Measurements from ENCODE around the gene RFX8. TPM values are rescaled to one million over a fixed set of nuclear protein-coding genes. Genes with fewer than 3 reads are reported as not detected.
"Not testable (repeated sequence)": the region's sequence is repeated elsewhere in the genome, so short reads cannot be mapped to it uniquely, and the experiment has no call there.

The RFX8 gene
- total RNA-seq (2014; rRNA removed; shearing (Covaris generic)), result not detected in 2 replicates

DNA sequence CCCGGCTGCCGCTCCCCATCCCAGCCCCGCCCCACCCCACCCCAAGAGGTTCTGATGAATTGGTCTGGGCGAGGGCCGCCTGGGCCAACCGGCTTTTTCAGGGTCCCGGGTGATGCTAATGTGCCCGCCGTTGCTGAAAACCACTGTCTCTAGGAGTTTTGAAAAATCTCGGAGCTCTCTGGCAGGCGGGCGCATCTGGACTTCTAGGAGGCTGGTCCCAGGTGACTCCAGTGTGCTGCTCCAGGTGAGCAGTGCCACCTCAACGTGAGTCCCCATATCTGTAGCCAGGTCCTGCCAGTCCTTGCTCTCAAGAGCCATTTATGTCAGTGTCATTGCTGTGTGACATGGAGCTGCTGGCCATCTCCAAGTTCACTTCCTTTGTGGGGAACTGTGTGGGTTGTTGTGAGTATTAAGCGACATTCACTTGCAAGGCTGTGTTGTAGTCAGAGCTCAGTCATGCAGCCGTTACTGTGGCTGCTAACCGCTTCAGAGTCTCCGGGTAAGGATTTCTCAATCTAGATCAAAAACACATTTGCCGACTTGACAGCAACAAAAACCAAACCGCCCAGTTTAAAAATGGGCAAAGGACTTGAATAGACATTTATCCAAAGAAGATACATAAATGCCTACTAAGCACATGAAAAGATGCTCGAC is at the start of gene RFX8:
Gene RFX8 (minus strand): TSS at position 382 of the 654 bp plus-strand sequence. CDS start 8,264 bp downstream, outside the sequence.
- DNase-seq (ENCODE audit: low spot score), result no peak
- in situ Hi-C loops (cut with HindIII; ENCODE audit: low sequenced_read_pairs), result no loop called here

DNA sequence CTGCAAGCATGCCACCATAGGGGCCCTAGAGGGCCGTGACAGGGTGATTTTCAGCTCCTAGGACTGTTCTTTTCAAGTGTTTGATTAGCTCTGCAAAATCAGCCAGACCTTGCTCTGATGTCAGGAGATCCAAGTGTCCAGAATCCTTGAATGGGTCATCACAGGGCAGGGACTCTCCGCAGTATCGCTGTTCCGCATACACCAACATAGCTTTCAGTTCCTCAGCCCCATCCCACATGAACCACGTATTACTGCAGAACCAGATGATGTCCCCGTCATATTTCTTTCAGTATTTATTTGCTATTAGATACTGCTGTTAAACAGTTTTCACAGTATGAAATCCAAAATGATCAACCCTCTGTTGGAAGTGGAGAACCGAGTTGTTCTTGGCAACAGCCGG is 46.6 kb upstream of the RFX8 start:
- in situ Hi-C loops (cut with HindIII; ENCODE audit: low sequenced_read_pairs), result no loop called here
- no peak for DNase-seq (ENCODE audit: low spot score)

DNA sequence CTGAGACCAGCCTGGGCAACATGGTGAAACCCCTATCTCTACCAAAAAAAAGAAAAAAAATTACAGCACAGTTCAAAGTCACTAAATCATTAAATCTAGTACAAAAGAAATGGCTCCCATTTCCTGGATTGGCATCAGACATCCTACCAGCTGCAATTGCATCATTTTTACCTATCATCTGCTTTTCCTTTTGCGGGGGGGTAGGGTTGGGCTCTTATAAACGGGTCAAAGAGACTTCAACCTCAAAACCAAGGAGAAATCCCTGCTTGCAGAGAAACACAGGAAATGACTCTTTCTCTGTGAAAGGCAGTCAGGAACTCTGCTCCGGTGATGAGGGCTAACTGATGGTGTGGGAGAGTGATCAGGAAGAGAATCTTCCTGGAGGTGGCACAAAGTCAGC is 45.3 kb upstream of the RFX8 start:
- in situ Hi-C loops (cut with HindIII; ENCODE audit: low sequenced_read_pairs), result no loop called here
- DNase-seq (ENCODE audit: low spot score), result no peak

DNA sequence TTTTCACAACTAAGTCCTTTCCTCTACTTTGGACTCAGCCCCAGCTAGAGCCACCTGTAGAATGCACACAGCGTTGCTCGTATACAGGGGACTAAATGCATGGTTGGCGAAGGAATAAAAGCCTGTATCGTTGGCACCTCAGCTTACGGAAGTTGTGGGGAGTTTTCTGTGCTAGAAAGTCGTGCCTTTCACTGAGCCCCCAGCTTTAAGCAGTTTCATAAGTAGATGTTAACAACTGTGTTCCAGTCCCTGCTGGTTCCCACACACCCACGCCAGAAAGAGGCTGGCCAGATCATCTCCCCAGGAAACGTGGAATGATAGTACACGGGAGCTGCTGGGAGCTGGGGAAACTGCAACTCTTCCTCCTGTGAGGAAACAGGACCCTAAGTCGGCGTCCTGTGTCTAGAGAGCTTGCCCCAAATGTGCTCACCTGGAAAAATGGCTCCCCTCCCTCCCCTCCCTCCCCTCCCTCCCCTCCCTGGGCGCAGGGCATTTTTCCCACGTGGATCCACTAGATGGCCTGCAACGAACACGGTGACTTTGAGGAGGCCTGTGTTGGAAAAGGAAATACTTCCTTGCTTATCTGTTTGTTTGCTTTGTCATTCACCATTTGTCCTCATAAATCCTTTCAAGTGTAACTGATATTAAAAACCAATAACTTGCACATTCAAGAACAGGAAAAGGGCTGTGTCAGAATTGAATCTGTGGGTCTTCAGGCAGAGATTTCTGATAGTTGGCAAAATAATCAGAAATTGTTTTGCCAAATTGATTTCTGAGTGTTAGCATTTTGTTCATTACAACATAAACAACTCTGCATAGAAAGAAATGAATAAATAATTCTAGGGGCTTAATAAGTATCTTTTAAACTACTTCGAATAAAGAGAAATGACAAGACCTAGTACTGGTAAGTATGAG is 43.9 kb upstream of the RFX8 start:
- in situ Hi-C loops (cut with HindIII; ENCODE audit: low sequenced_read_pairs), result no loop called here

DNA sequence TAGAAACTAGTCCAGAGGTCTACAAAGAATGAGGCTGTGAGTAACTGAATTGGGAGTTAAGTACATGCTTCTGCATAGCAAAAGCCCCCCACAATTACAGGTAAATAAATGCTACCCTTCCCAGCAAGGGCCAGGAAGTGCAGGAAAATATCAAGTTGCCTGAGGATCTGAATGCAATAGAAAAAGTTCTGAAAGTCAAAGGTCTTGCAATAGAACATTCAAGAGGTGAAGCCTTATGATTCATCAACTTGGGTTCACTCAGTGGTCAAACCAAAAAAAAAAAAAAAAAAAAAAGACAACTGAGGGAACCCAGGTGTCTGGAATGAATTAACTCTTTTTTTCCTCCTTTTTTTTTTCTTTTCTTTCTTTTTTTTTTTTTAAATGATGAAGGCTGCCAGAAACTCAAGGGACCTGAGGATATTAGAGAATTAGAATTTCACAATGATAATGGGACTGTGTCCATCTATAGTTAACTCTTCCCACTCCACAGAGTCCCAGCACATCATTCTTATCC is 42.9 kb upstream of the RFX8 start:
- DNase-seq (ENCODE audit: low spot score), result no peak

More for the DNA sequence above, 43.9 kb upstream of the RFX8 start:
- DNase-seq (ENCODE audit: low spot score), result peak; percentile 71

DNA sequence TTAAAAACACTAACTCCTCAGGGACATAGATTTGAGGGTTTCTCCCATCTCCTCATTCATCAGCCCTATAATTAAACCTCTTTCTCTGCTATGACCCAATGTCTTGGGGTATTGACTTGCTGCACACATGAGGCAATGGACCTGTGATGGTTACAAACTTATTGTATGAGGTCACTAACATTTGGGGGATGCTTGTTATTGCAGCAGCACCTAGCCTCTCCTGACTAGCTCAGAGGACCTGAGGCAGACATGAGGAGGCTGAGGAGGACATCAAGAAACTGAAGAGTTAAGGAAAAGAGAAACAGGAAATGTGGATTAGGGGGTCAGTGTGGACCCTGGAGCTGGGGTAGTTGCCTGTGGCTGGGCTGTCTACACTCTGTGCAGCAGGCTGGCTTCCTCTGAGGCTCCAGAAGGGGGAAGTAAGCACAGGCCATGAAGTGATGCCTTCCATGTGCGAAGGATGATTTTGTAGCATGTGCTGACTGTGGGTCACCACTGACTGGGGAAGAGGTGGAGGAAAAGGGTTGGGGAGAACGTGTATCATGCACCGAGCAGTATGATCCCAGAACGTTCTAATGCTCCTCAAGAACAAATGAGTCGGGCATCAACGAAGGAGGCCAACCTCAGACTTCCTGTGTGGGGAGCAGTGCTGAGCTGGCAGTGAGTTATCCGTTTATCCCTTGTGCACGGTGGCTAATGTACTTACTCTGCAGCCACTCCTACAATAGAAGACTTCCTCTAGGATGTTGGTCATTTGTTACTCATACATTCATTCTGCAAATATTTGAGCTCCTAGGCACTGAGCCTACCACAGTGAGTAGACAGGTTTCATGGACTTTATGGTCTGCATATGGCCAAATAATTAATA is 42.1 kb upstream of the RFX8 start:
- in situ Hi-C loops (cut with HindIII; ENCODE audit: low sequenced_read_pairs), result no loop called here
- DNase-seq (ENCODE audit: low spot score), result no peak

More for the DNA sequence above, 42.9 kb upstream of the RFX8 start:
- in situ Hi-C loops (cut with HindIII; ENCODE audit: low sequenced_read_pairs), result no loop called here

DNA sequence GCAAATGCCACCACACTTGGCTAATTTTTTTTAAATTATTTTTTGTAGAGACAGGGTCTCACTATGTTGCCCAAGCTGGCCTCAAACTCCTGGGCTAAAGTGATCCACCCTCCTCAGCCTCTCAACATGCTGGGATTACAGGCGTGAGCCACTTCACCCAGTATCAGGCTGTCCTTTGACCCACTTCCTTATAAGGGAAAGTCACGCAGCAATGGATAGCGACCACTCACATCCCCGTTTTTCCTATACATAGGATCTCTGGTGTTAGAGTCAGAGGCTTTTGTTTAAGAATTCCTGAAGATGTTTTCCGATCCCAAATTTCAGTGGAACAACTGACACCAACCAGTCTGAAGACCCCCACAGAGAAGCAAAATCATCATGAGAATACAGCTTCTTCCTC is 41.4 kb upstream of the RFX8 start:
- no peak for DNase-seq (ENCODE audit: low spot score)
- in situ Hi-C loops (cut with HindIII; ENCODE audit: low sequenced_read_pairs), result no loop called here

DNA sequence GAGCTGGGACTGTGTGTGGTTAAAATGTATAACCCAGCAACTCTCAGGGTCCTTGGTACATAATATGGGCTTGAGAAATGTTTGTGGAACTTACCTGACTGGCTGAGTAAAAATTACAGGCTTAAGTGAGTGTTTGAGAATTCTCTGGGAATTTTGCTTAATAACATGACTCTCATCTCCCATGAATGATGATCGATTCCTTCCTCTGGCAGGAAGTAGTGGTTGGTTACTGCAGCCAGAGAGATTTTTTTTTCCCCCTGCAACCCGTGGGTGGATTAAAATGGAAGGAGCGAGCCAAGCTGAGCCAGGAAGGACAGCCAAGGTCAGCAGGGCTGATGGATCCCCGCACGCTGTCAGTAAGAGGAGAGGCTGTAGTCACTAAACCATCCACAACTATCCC is 40.6 kb upstream of the RFX8 start:
- in situ Hi-C loops (cut with HindIII; ENCODE audit: low sequenced_read_pairs), result no loop called here
- DNase-seq (ENCODE audit: low spot score), result no peak

DNA sequence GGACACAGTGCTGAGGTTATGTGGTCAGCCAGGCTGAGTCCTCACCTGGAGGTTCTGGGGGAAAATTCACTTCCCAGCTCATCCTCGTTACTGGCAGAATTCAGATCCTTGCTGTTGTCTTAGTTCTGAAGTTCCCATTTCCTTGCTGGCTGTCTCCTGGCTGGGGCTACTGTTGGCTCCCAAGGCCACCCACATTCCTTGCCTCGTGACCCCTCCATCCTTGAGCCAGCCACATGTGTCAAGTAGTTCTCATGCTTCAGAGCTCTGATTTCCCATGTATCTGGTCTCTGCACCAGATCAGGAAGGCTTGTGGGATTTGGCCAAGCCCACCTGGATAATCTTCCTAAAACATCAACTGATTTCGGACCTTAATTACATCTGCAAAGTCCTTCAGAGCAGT is 38.1 kb upstream of the RFX8 start:
- in situ Hi-C loops (cut with HindIII; ENCODE audit: low sequenced_read_pairs), result no loop called here
- DNase-seq (ENCODE audit: low spot score), result no peak

DNA sequence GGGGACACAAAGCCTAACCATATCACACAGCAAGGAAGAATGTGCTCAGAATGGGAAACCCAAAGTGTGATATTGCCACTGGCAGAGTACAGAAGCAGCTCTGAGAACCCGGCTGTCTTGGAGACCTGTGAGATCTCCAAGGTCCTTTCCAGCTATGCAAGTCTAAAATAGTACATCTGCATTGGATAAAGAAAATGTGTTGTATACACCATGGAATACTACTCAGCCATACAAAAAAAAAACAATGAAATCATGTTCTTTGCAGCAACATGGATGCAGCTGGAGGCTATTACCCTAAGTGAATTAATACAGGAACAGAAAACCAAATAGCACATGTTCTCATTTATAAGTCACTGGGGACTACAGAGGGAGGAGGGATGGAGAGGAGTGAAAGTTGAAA is 36.5 kb upstream of the RFX8 start:
- in situ Hi-C loops (cut with HindIII; ENCODE audit: low sequenced_read_pairs), result no loop called here
- DNase-seq (ENCODE audit: low spot score), result no peak

DNA sequence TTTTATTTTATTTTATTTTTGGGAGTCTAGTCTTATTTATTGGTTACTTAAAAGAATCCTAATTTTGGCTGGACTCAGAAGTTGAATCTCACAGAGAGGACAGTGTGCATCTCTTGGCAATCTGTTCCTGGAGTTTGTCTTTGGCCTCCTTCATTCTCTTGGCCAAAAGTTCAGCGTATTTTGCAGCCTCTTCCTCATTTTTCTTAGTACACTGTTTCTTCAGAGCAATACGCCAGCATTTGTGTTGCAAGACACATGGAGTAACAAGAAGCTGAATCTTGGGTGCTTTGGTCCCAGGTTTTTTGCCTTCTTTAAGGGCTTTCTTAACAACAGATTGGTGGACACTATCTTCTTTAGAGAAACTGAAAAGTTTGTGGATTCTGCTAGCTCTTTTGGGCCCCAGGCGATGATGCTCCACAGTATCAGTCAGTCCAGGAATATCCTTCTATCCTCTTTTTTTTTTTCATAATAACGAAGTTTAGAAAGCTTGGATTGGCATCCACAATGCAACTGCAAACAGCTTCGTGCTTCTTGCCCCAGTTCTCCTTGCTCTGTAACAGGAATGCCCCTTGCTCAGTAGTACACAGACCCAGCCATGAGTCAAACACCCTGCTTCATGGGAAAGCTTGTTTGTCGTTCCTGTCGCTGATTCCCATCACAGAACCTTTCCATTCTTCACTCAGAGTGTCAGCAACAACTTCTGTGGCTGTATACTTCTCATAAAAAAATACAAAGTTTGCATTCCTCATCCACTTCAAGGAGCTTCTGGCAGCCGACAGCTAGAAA is 34.8 kb upstream of the RFX8 start:
- in situ Hi-C loops (cut with HindIII; ENCODE audit: low sequenced_read_pairs), result no loop called here
- DNase-seq (ENCODE audit: low spot score), result no peak

DNA sequence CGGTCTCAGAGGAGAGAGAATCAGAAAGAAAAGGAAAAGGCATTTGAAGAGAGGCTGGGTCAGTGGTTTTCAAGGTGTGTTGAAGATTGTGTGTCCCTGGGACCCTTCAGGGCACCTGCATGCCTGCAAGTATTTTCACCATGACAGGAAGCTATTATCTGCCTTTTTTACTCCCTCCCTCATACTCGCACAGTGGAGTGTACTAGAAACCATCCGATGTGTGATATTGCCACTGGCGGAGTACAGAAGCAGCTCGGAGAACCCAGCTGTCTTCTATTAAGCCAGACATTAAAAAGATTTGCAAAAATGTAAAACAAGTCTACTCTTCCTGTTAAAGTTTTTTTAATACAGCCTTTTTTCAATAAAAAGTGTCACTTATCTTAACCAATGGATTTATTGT is 33.7 kb upstream of the RFX8 start:
- DNase-seq (ENCODE audit: low spot score), result no peak
- in situ Hi-C loops (cut with HindIII; ENCODE audit: low sequenced_read_pairs), result no loop called here

DNA sequence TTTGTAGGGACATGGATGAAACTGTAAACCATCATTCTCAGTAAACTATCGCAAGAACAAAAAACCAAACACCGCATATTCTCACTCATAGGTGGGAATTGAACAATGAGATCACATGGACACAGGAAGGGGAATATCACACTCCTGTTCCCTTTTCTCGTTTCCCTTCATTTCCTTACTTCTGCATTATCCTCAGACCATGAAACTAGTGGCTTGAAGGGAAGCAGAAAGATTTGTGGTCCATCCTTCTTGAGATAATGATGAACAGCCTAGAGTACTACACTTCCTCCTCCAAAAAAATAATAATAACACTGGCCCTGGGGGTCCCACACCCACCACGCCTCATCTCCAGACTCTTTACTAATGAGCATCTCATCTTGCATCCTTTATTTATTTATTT is 30.4 kb upstream of the RFX8 start:
- in situ Hi-C loops (cut with HindIII; ENCODE audit: low sequenced_read_pairs); DNase-seq (ENCODE audit: low spot score): not testable (repeated sequence)

DNA sequence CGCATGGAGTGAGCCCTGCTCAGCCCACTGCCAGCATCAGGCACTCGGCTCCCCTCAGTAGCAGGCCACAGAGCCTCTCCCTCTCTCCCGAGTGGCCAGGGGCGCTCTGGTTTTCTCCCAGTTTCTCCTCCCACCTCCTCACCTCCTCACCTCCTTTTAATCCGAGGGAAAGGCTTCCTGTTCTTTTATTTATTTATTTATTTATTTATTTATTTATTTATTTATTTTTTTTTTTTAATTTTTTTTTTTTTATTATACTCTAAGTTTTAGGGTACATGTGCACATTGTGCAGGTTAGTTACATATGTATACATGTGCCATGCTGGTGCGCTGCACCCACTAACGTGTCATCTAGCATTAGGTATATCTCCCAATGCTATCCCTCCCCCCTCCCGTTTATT is 29.8 kb upstream of the RFX8 start:
- DNase-seq (ENCODE audit: low spot score); in situ Hi-C loops (cut with HindIII; ENCODE audit: low sequenced_read_pairs): not testable (repeated sequence)

DNA sequence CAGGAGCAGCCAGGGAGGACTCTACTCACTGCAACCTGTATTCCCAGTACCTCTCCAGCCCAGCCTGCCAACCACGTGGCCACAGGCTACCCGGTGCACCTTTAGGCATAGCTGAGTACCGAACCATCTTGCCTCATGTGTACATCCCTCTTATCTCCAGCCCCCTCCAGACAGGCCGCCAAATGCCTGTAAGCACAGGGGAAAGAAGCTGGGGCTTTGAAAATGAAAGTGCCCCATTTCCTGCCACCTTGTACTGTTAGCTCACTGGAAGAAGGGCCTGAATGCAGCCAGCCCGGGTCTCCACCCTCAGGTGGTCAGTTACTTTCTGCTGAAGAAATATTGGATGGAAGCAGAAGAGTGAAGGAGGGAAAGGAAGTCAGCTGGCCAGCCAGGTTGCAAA is 27.2 kb upstream of the RFX8 start:
- in situ Hi-C loops (cut with HindIII; ENCODE audit: low sequenced_read_pairs), result no loop called here
- no peak for DNase-seq (ENCODE audit: low spot score)

DNA sequence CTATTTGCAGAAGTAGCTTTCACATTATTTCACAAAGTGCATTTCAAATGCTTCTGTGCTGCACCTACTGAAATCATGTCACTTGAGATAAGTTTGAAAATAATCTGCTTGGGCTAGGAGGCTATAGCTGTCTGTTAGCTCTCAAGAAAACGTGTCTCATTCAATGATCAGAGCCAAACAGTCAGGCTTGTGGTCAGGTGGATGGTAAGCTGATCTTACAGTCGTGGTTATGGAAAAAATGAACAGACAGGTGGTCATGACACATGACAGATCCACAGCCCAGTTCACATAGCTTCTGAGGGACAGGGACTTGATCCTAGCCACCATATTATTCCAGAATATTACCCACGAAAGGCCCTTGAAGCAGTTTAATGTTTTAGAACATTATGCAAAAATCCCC is 26.5 kb upstream of the RFX8 start:
- in situ Hi-C loops (cut with HindIII; ENCODE audit: low sequenced_read_pairs), result no loop called here
- DNase-seq (ENCODE audit: low spot score), result no peak

DNA sequence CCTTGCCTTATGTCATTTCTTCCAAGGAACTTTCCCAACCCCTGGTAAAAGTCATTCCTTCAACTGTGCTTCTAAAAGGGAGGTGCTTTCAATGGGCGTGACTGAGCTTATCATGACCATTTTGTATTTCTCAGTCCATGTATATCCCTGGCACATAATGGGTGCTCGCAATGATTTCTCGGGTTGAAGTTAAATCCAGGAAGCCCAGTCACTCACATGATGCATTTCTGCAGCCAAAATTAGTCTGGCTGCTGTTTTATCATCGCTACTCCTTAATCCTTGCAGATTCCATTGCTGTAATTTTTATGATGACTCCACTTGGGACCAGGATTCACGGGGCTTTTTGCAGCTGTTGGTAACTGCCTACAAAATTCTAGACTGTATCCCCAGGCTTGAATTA is 25.9 kb upstream of the RFX8 start:
- in situ Hi-C loops (cut with HindIII; ENCODE audit: low sequenced_read_pairs), result no loop called here
- no peak for DNase-seq (ENCODE audit: low spot score)

DNA sequence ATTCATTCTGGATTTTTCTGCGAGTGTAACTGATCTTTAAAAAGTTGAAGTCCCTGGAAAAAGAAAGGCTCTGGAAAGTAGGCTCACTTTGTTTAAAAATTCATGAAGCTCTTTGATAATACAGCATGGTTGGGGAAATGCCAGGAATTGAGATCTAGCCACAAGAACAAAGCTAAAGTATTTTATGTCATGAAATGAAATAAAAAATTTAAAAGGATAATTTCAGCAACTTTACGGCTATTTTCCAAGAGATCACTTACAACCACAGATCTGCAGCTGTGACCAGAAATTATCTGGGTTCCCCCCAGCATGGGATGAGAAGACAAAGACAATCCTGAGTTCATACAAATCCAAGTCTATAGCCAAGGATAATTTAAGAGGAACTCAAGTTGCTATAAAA is 25.3 kb upstream of the RFX8 start:
- in situ Hi-C loops (cut with HindIII; ENCODE audit: low sequenced_read_pairs), result no loop called here
- no peak for DNase-seq (ENCODE audit: low spot score)

DNA sequence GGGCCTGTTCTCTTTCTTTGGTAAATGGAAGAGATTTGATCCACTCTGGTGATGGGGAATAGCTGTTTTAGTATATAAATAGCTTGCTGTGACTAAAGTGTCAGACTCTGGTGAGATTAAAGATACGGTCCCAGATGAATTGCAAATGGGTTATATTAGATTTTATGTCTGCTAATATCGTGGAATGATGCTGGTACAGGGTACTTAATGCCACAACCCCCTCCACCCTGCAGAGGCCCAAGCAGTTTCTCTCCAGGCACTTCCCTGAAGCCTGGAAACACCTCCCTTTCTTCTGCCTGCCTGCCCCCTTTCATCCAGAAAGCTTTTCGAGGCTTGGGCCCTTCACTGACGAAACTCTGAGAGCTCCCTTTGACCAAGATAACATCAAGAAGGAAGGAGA is 21.4 kb upstream of the RFX8 start:
- no peak for DNase-seq (ENCODE audit: low spot score)
- in situ Hi-C loops (cut with HindIII; ENCODE audit: low sequenced_read_pairs), result no loop called here

Measured in G401 (cell line).